Heart left ventricle (tissue), 13 donors: ENCODE measurements around the gene KCND3.

Source experiments
- CTCF ChIP-seq, 12 donors: fragments of 200-600 bp; sonication (generic) in 4 of 12; IDR thresholded peaks; one replicate each; pipeline versions ENCODE4 v1.5.0 to v1.8.0; 2018 to 2022; ENCODE audit warnings: antibody characterized with exemption in 12 of 12, mild to moderate bottlenecking in 5 of 12
- POLR2A ChIP-seq, 2 donors: fragments of 450-650 bp; IDR thresholded peaks; one replicate each; pipeline ENCODE4 v1.6.1; 2017; ENCODE audit warnings: antibody characterized with exemption in 2 of 2, mild to moderate bottlenecking in 2 of 2, moderate library complexity in 2 of 2
- donor health status: ischemic (EF 13 %, LVEDD 7.1; RV severe dilation, severe dysfunction).
- donor health status: DM: no; HTN: yes; CAD: no.
- donor health status: DM: no; HTN: no; CAD: no.
- donor health status: ischemic (EF 25% LVEDD 6.9; RV normal size, moderate dysfunction).
- donor health status: ischemic (EF 25% LVEDD 5.7; RV mildly dilated, moderate dysfunction).
- donor health status: ischemic (EF 35%, LVEDD 5.7; RV mildly dilated, moderate dysfunction).
- donor health status: nonischemic (EF 11% LVEDD 7.7; RV severe dilation, severe dysfunction).
- donor health status: DM: yes; HTN: yes; CAD: no.
- donor health status: PGD.
- donor health status: ischemic (EF 29% LVEDD 5.4; RV normal size, mild dysfunction).
- donor health status: nonischemic (EF 23%, LVEDD 6.1; RV moderate dilation, normal function).

- no peak for TF ChIP-seq CTCF (IDR thresholded peaks at IDR 0.05)
- TF ChIP-seq POLR2A (IDR thresholded peaks at IDR 0.05): no peak
Observed at GRCh38 chr1:111963985-111964738, 25.3 kb downstream of the KCND3 start.
